Progenitor cell of endocrine pancreas (in vitro differentiated cells): Measurements from ENCODE around the gene DNAH17. TPM values are rescaled to one million over a fixed set of nuclear protein-coding genes. Genes with fewer than 3 reads are reported as not detected.
A peak's percentile ranks its signal among the peaks of the same experiment; 100 is the strongest.

Experiments
- DNase-seq: peaks from one replicate; pipeline ENCODE4 v3.0.0; 2021; ENCODE audit warnings: low spot score; ENCODE audit not compliant: unreplicated experiment
- H3K27ac Mint-ChIP-seq: 2 replicates; pipeline ENCODE4 v1.8.0; 2021; ENCODE audit warnings: mild to moderate bottlenecking, moderate library complexity, mixed read lengths
- H3K27me3 Mint-ChIP-seq: 2 replicates; pipeline ENCODE4 v1.8.0; 2021; ENCODE audit warnings: mixed read lengths
- H3K36me3 Mint-ChIP-seq: 2 replicates; pipeline ENCODE4 v1.8.0; 2022; ENCODE audit warnings: mixed read lengths; ENCODE audit not compliant: insufficient read depth
- H3K4me1 Mint-ChIP-seq: 2 replicates; pipeline ENCODE4 v1.8.0; 2021; ENCODE audit warnings: low read depth, mixed read lengths
- H3K4me3 Mint-ChIP-seq: 2 replicates; pipeline ENCODE4 v1.8.0; 2021; ENCODE audit warnings: low read depth, mild to moderate bottlenecking, moderate library complexity, mixed read lengths
- H3K9me3 Mint-ChIP-seq: 2 replicates; pipeline ENCODE4 v1.8.0; 2021; ENCODE audit warnings: low read depth, mixed read lengths
- total RNA-seq: library from RNA; stranded (reverse); gene quantifications from 2 replicates; pipeline ENCODE4 v1.2.1, GENCODE V29; 2021
- TF ChIP-seq, protein P1 (sequence below): fragments of 200-600 bp; sonication (generic); IDR thresholded peaks from one replicate; pipeline ENCODE4 v1.5.0; 2021; ENCODE audit warnings: antibody characterized with exemption, mild to moderate bottlenecking; ENCODE audit not compliant: unreplicated experiment

DNAH17 gene
- total RNA-seq, 1 donor from 2014 or later: not detected

- TF ChIP-seq, protein P1, sequence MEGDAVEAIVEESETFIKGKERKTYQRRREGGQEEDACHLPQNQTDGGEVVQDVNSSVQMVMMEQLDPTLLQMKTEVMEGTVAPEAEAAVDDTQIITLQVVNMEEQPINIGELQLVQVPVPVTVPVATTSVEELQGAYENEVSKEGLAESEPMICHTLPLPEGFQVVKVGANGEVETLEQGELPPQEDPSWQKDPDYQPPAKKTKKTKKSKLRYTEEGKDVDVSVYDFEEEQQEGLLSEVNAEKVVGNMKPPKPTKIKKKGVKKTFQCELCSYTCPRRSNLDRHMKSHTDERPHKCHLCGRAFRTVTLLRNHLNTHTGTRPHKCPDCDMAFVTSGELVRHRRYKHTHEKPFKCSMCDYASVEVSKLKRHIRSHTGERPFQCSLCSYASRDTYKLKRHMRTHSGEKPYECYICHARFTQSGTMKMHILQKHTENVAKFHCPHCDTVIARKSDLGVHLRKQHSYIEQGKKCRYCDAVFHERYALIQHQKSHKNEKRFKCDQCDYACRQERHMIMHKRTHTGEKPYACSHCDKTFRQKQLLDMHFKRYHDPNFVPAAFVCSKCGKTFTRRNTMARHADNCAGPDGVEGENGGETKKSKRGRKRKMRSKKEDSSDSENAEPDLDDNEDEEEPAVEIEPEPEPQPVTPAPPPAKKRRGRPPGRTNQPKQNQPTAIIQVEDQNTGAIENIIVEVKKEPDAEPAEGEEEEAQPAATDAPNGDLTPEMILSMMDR: no peak
Observed at GRCh38 chr17:78374189-78374588, 203.0 kb downstream of the DNAH17 start.

More at GRCh38 chr17:78374189-78374588, 203.0 kb downstream of the DNAH17 start:
- peaks cover 22% of the 10 kb centered on the region for H3K4me1 Mint-ChIP-seq
- no peaks in the 10 kb centered on the region for H3K9me3 Mint-ChIP-seq
- peak overlapping the region; percentile 95 for H3K27ac Mint-ChIP-seq
- peaks cover 9% of the 10 kb centered on the region for H3K27me3 Mint-ChIP-seq
- DNase-seq: no peak
- no peaks in the 10 kb centered on the region for H3K36me3 Mint-ChIP-seq
- no peak overlapping the region for H3K4me3 Mint-ChIP-seq

Other genes starting within 250 kb of the DNAH17 start
- gene SOCS3, start 217.3 kb downstream of the DNAH17 start, total RNA-seq: 5.4 and 5.8 TPM in 2 replicates
- 66.1 and 67.1 TPM in 2 replicates for gene PGS1, start 198.7 kb downstream of the DNAH17 start, total RNA-seq
- 30.1 and 33.3 TPM in 2 replicates for gene CYTH1, start 204.9 kb upstream of the DNAH17 start, total RNA-seq